ENCODE results near the gene MRPS31. TPM values are rescaled to one million over a fixed set of nuclear protein-coding genes. Genes with fewer than 3 reads are reported as not detected.

The MRPS31 gene
- total RNA-seq, 2 donors from 2014 or later = 19.2 to 19.9 TPM

DNA sequence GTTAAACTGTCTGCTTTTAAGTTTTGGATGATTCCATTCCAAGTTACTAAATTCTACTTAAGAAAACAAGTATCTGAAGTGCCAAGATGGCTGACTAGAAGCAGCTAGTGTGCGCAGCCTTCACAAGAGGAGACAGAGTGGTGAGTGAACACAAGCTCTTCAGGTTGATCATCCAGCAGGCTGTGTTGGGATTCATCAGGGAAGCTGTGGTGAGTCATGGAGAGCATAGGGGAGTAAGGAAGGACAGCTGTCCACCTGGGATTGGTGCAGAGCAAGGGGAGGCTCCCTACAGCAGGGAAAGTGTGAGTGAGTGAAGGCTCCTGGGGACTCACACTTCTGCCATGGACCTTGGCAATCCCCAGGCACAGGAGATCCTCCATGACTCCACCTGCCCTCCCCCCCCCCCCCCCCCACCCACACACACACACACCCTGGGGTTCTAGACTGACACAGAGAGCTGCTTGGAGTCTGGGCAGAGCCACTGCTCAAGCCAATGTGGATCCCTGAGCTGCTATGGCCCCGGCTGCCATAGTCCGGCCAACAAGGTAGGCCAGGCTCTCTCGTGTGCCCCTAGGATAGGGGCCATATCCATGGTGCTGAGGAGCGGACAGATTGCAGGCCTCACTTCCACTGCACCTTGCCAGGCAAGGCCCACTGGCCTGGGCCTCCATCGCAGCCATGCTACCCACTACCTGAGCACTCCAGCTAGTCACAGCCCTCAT, 41.9 kb upstream of the MRPS31 start:
- H3K4me3 ChIP-seq = no peak overlapping the region
- H3K27me3 ChIP-seq (replicated peaks; ENCODE audit: insufficient read depth) = no peaks in the 10 kb centered on the region
- TF ChIP-seq CTCF (IDR thresholded peaks at IDR 0.05) = no peak
- TF ChIP-seq POLR2AphosphoS5 (IDR thresholded peaks at IDR 0.05) = no peak
- no peak for TF ChIP-seq POLR2A (IDR thresholded peaks at IDR 0.05)
- H3K36me3 ChIP-seq = no peaks in the 10 kb centered on the region
- WGBS = over 99% methylated on average over 6 of the region's 6 CpGs
- DNase-seq (ENCODE audit: low spot score) = no peak
- H3K27ac ChIP-seq = no peak overlapping the region
- intact Hi-C loops (cut with DNase I) = no loop called here
- H3K4me1 ChIP-seq (replicated peaks) = no peaks in the 10 kb centered on the region
- no peaks in the 10 kb centered on the region for H3K9me3 ChIP-seq

DNA sequence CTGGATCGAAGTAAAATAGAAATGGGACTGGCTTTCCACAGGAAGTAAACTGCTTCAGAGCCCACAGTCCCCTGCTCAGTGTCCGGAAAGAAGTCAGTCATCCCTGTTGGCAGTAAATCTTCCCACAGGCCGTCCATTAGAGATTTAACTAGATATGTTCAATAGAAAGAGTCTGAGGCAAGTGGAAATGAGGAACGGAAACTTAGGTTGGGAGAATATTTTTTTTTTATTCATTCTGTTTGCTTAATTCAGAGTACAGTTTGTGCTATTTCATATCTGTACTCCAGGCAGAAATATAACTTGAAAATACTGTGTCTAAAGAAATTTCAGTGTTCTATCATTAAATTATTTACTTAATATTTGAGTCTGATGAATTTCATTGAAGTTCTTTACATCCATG, 41.1 kb upstream of the MRPS31 start:
- Histone ChIP-seq H3K36me3 (no peaks in the 10 kb centered on the region), H3K27me3 (replicated peaks; ENCODE audit: insufficient read depth) (no peaks in the 10 kb centered on the region), H3K27ac (no peak overlapping the region), H3K4me1 (replicated peaks) (no peaks in the 10 kb centered on the region), H3K4me3 (no peak overlapping the region), H3K9me3 (no peaks in the 10 kb centered on the region)
- DNase-seq (ENCODE audit: low spot score) = no peak
- TF ChIP-seq CTCF (IDR thresholded peaks at IDR 0.05) (no peak), POLR2A (IDR thresholded peaks at IDR 0.05) (no peak), POLR2AphosphoS5 (IDR thresholded peaks at IDR 0.05) (no peak)
- 84% methylated on average over 4 of the region's 4 CpGs for WGBS
- intact Hi-C loops (cut with DNase I) = no loop called here

- no peak for DNase-seq (ENCODE audit: low spot score)
- no peaks in the 10 kb centered on the region for H3K4me1 ChIP-seq (replicated peaks)
- no peaks in the 10 kb centered on the region for H3K27me3 ChIP-seq (replicated peaks; ENCODE audit: insufficient read depth)
- H3K4me3 ChIP-seq = no peak overlapping the region
- no peaks in the 10 kb centered on the region for H3K36me3 ChIP-seq
- intact Hi-C loops (cut with DNase I) = no loop called here
- no peak overlapping the region for H3K27ac ChIP-seq
- no peaks in the 10 kb centered on the region for H3K9me3 ChIP-seq
- WGBS = 98% methylated on average over 5 of the region's 5 CpGs
- TF ChIP-seq POLR2A (IDR thresholded peaks at IDR 0.05) (no peak), CTCF (IDR thresholded peaks at IDR 0.05) (no peak), POLR2AphosphoS5 (IDR thresholded peaks at IDR 0.05) (no peak)
These were observed 38.5 kb upstream of the MRPS31 start for GRCh38 chr13:40809471-40809870.

DNA sequence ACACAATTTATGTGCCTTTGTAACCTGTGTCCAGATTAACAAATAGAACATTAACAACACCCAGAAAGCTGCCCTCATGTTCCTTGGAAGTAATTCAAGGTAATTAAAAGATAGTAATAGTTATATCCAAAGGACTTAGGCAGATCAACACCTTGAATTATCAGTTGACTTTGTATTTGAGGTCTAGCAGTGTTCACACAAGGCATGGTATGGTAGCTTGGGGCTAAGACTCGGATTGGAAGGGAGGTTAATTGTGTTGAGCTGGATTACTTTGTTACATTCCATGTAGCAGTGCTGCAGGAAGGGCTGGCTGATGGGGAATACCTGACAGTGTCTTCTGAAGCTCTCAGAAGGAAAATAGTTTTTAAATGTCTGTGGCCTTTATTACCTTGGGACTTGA, 35.3 kb upstream of the MRPS31 start:
- H3K4me1 ChIP-seq (replicated peaks) = no peaks in the 10 kb centered on the region
- no peak overlapping the region for H3K4me3 ChIP-seq
- H3K9me3 ChIP-seq = no peaks in the 10 kb centered on the region
- no peak for DNase-seq (ENCODE audit: low spot score)
- WGBS = 82% methylated on average over 1 of the region's 1 CpG
- intact Hi-C loops (cut with DNase I) = no loop called here
- no peaks in the 10 kb centered on the region for H3K27me3 ChIP-seq (replicated peaks; ENCODE audit: insufficient read depth)
- H3K36me3 ChIP-seq = no peaks in the 10 kb centered on the region
- no peak for TF ChIP-seq CTCF (IDR thresholded peaks at IDR 0.05)
- no peak for TF ChIP-seq POLR2AphosphoS5 (IDR thresholded peaks at IDR 0.05)
- no peak for TF ChIP-seq POLR2A (IDR thresholded peaks at IDR 0.05)
- no peak overlapping the region for H3K27ac ChIP-seq

DNA sequence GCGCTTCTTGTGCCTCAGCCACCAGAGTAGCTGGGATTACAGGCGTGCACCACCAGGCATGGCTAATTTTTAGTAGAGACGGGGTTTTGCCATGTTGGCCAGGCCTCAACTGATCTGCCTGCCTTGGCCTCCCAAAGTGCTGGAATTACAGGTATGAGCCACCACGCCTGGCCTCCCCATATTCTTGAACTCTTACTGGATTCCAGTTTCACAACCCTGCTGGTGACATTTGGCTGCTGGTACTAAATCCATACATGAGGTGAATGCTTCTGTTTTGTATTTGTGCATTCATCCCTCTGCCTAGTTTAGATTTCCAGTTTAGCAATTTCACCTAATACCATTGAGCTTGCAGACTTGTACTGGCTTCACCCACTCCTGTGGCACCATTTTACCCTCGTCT, 32.3 kb upstream of the MRPS31 start:
- Histone ChIP-seq H3K4me1 (replicated peaks) (no peaks in the 10 kb centered on the region), H3K27me3 (replicated peaks; ENCODE audit: insufficient read depth) (no peaks in the 10 kb centered on the region), H3K9me3 (no peaks in the 10 kb centered on the region), H3K36me3 (peaks cover 0 to 2% of the 10 kb centered on the region in 2 donors), H3K27ac (no peak overlapping the region), H3K4me3 (no peak overlapping the region)
- no peak for DNase-seq (ENCODE audit: low spot score)
- intact Hi-C loops (cut with DNase I) = no loop called here
- 96% methylated on average over 5 of the region's 5 CpGs for whole genome bisulfite sequencing
- no peak for TF ChIP-seq POLR2AphosphoS5 (IDR thresholded peaks at IDR 0.05)
- no peak for TF ChIP-seq CTCF (IDR thresholded peaks at IDR 0.05)
- no peak for TF ChIP-seq POLR2A (IDR thresholded peaks at IDR 0.05)

All from prostate gland (tissue), 2 donors.